Body of pancreas (tissue), 4 donors: Measurements from ENCODE around the gene UBE2D4. TPM values are rescaled to one million over a fixed set of nuclear protein-coding genes. Genes with fewer than 3 reads are reported as not detected.

Experiments
- ATAC-seq: fragments of 150-250 bp; one replicate; pipeline ENCODE4 v1.9.1; 2016
- DNase-seq, 4 donors: peaks; one replicate each; pipeline ENCODE4 v3.0.0-alpha.2; 2019
- H3K27ac ChIP-seq, 4 donors: fragments of 200-600 bp; sonication (generic); 1 replicate in 3 of 4; 2 replicates in 1 of 4; pipeline versions ENCODE4 v1.5.1 to v1.6.1; 2016 to 2019; ENCODE audit warnings: mild to moderate bottlenecking in 1 of 4, mixed read lengths in 1 of 4, moderate library complexity in 1 of 4
- H3K27me3 ChIP-seq, 2 donors: fragments of 200-600 bp; sonication (generic); one replicate each; pipeline ENCODE4 v1.6.0; 2016; ENCODE audit warnings: mild to moderate bottlenecking in 1 of 2
- H3K36me3 ChIP-seq, 2 donors: fragments of 200-600 bp; sonication (generic); replicated peaks in 1 of 2; 2 replicates each; pipeline ENCODE4 v1.5.1; 2016; ENCODE audit warnings: low read depth in 2 of 2; ENCODE audit not compliant: insufficient read depth in 1 of 2
- H3K4me1 ChIP-seq: fragments of 200-600 bp; sonication (generic); one replicate; pipeline ENCODE4 v1.6.0; 2016
- H3K4me3 ChIP-seq, 2 donors: fragments of 200-600 bp; sonication (generic); 1 replicate in 1 of 2; 2 replicates in 1 of 2; pipeline ENCODE4 v1.5.1; 2016 to 2019
- H3K9me3 ChIP-seq, 3 donors: fragments of 200-600 bp; sonication (generic); 1 replicate in 2 of 3; 2 replicates in 1 of 3; pipeline ENCODE4 v1.5.1; 2016
- POLR2A ChIP-seq, 3 donors: fragments of 450-650 bp; IDR thresholded peaks; one replicate each; pipeline ENCODE4 v1.6.1; 2016; ENCODE audit warnings: antibody characterized with exemption in 3 of 3, mild to moderate bottlenecking in 2 of 3
- WGBS, 2 donors: methylation state at CpG; one replicate each; pipeline ENCODE4 v1.1.5; 2017; 5-methylcytosine and 5-hydroxymethylcytosine counted together
- intact Hi-C: fragments of 100-400 bp; cut with DNase I; formaldehyde crosslinking; loops from one replicate; pipeline ENCODE4 v1.15.1; 2023
- total RNA-seq, 2 donors: library from RNA; depleted of rRNA; stranded (reverse); fragments of >200 nt; gene quantifications; one replicate each; pipeline ENCODE4 v1.1.0, GENCODE V29; 2016
- TF ChIP-seq, protein P1 (sequence below), 7 experiments: fragments of 450-650 bp in 4 of 7; fragments of 200-600 bp in 3 of 7; sonication (generic) in 3 of 7; IDR thresholded peaks; one replicate each; pipeline ENCODE4 v1.5.1; 2016 to 2019; ENCODE audit warnings: antibody characterized with exemption in 7 of 7

The UBE2D4 gene
- total RNA-seq, 2 donors from 2014 or later: 16.5 to 18.4 TPM

DNA sequence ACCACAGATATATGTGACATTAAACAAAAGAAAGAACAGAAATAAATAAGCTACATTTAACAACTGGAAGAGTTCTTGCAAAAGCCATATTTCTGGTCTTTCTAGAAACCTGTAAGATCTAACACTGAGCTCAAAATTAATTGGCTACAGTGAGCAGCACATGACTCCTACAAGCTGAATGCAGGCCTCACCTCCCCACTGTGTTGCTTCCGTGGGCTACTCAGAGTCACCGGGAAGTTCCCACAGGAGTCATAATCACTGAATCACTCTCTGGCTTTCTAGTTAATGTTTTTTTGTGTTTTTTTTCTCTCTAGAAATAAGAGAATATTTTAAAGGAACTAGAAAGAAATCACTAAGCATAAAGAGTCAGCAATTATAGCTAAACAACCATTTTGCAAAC is 46.8 kb upstream of the UBE2D4 start:
- no peak for DNase-seq
- no peaks in the 10 kb centered on the region for H3K4me1 ChIP-seq
- intact Hi-C loops: no loop called here
- 81 to 84% methylated on average over 2 of the region's 2 CpGs for WGBS, 2 donors
- no peak overlapping the region for H3K4me3 ChIP-seq
- peaks cover 7 to 17% of the 10 kb centered on the region in 2 donors for H3K36me3 ChIP-seq
- no peak for ATAC-seq
- no peaks in the 10 kb centered on the region for H3K9me3 ChIP-seq
- TF ChIP-seq, protein P1, sequence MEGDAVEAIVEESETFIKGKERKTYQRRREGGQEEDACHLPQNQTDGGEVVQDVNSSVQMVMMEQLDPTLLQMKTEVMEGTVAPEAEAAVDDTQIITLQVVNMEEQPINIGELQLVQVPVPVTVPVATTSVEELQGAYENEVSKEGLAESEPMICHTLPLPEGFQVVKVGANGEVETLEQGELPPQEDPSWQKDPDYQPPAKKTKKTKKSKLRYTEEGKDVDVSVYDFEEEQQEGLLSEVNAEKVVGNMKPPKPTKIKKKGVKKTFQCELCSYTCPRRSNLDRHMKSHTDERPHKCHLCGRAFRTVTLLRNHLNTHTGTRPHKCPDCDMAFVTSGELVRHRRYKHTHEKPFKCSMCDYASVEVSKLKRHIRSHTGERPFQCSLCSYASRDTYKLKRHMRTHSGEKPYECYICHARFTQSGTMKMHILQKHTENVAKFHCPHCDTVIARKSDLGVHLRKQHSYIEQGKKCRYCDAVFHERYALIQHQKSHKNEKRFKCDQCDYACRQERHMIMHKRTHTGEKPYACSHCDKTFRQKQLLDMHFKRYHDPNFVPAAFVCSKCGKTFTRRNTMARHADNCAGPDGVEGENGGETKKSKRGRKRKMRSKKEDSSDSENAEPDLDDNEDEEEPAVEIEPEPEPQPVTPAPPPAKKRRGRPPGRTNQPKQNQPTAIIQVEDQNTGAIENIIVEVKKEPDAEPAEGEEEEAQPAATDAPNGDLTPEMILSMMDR (IDR thresholded peaks at IDR 0.05): no peak
- no peak for TF ChIP-seq POLR2A (IDR thresholded peaks at IDR 0.05)
- H3K27ac ChIP-seq: no peak overlapping the region
- no peaks in the 10 kb centered on the region for H3K27me3 ChIP-seq

DNA sequence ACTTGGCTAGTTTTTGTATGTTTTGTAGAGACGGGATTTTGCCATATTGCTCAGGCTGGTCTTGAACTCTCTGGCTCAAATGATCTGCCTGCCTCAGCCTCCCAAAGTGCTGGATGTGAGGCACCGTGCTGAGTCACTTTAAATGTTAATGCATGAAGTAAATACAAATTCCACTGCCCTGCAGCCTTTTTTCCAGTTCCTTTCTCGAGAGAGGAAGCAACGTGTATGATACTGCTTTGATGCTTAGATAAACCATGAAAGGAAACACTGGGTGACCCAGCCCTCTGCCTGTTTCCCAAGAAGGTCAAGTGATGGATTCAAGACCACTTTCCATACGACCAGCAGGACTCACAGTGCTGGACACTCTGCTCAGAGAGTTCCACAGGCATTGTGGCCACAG is 45.6 kb upstream of the UBE2D4 start:
- TF ChIP-seq, protein P1 (IDR thresholded peaks at IDR 0.05): no peak
- TF ChIP-seq POLR2A (IDR thresholded peaks at IDR 0.05): no peak
- H3K9me3 ChIP-seq: no peaks in the 10 kb centered on the region
- DNase-seq (no peak), ATAC-seq (no peak)
- H3K36me3 ChIP-seq: peaks cover 7 to 17% of the 10 kb centered on the region in 2 donors
- H3K27ac ChIP-seq: no peak overlapping the region
- H3K4me3 ChIP-seq: no peak overlapping the region
- no peaks in the 10 kb centered on the region for H3K4me1 ChIP-seq
- WGBS, 2 donors: 74 to 77% methylated on average over 5 of the region's 5 CpGs
- intact Hi-C loops: no loop called here
- no peaks in the 10 kb centered on the region for H3K27me3 ChIP-seq

DNA sequence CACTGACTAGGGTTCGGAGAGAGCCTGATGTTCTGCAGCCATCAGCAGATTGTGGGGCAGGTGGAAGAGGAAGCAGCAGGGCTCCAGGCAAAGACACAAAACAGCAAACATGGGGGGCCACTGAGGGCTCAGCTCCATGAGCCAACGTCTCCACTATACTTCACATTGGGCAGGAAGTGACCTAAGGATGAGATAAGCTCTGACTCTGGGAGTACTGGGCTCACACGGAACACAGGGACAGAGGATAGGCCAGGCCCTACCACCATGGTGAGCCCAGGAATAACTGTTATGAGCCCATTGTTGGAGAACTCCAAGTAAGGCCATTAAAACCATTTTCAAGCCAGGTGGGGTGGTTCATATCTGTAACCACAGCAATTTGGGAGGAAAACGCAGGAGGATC is 42.0 kb upstream of the UBE2D4 start:
- no peak for DNase-seq
- no peak overlapping the region for H3K27ac ChIP-seq
- no peak overlapping the region for H3K4me3 ChIP-seq
- H3K36me3 ChIP-seq: peaks cover 0 to 5% of the 10 kb centered on the region in 2 donors
- intact Hi-C loops: no loop called here
- H3K27me3 ChIP-seq: no peaks in the 10 kb centered on the region
- H3K9me3 ChIP-seq: no peaks in the 10 kb centered on the region
- 90 to 94% methylated on average over 4 of the region's 4 CpGs for WGBS, 2 donors
- no peak for ATAC-seq
- no peaks in the 10 kb centered on the region for H3K4me1 ChIP-seq
- no peak for TF ChIP-seq POLR2A (IDR thresholded peaks at IDR 0.05)
- TF ChIP-seq, protein P1 (IDR thresholded peaks at IDR 0.05): no peak

DNA sequence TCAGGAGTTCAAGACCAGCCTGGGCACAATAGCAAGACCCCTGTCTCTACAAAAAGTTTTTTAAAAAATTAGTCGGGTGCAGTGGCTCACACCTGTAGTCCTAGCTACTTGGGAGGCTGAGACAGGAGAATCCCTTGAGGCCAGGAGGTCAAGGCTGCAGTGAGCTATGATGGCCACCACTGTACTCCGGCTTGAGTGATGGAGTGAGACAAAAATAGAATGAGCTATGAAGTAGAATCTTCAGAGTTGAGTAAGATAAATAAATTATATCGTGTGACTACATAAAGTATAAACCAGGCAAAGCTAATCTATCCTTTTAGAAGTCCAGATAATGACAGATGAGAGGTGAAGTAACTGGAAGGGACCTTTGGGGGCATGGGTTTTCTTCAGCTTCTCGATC is 41.6 kb upstream of the UBE2D4 start:
- DNase-seq: no peak
- 85 to 88% methylated on average over 4 of the region's 4 CpGs for WGBS, 2 donors
- no peak for TF ChIP-seq POLR2A (IDR thresholded peaks at IDR 0.05)
- TF ChIP-seq, protein P1 (IDR thresholded peaks at IDR 0.05): no peak
- H3K27ac ChIP-seq: no peak overlapping the region
- no peaks in the 10 kb centered on the region for H3K27me3 ChIP-seq
- intact Hi-C loops: no loop called here
- H3K4me3 ChIP-seq: no peak overlapping the region
- peaks cover 0 to 5% of the 10 kb centered on the region in 2 donors for H3K36me3 ChIP-seq
- no peaks in the 10 kb centered on the region for H3K9me3 ChIP-seq
- no peak for ATAC-seq
- H3K4me1 ChIP-seq: no peaks in the 10 kb centered on the region
